Lung (tissue), 12 donors: ENCODE results near the gene TMEM129. TPM values are rescaled to one million over a fixed set of nuclear protein-coding genes. Genes with fewer than 3 reads are reported as not detected.
"Not testable (repeated sequence)": the region's sequence is repeated elsewhere in the genome, so short reads cannot be mapped to it uniquely, and the experiment has no call there.

ENCODE experiments used
- ATAC-seq: fragments of 200-7000 bp; cut with Tn5 transposase; one replicate; pipeline ENCODE4 v1.9.1; 2020; ENCODE audit warnings: moderate number of reproducible peaks; ENCODE audit not compliant: insufficient read depth, low FRiP score
- DNase-seq, 3 donors: peaks; one replicate each; pipeline ENCODE4 v3.0.0-alpha.2; 2013 to 2017
- H3K27ac ChIP-seq, 2 donors: one replicate each; pipeline ENCODE4 v1.5.1; 2013; ENCODE audit warnings: mild to moderate bottlenecking in 2 of 2, moderate library complexity in 2 of 2, control low read depth in 1 of 2, inconsistent platforms in 1 of 2, low read depth in 1 of 2, low read length in 1 of 2
- H3K27me3 ChIP-seq, 3 donors: one replicate each; pipeline ENCODE4 v1.5.1; 2013; ENCODE audit warnings: low read length in 2 of 3; ENCODE audit not compliant: control insufficient read depth in 3 of 3, insufficient read depth in 3 of 3
- H3K36me3 ChIP-seq, 4 donors: one replicate each; pipeline ENCODE4 v1.5.1; 2013; ENCODE audit warnings: low read length in 4 of 4, mild to moderate bottlenecking in 1 of 4, moderate library complexity in 1 of 4; ENCODE audit not compliant: control insufficient read depth in 4 of 4, insufficient read depth in 4 of 4
- H3K4me1 ChIP-seq, 5 donors: one replicate each; pipeline ENCODE4 v1.5.1; 2013; ENCODE audit warnings: low read length in 5 of 5, mild to moderate bottlenecking in 2 of 5, moderate library complexity in 1 of 5; ENCODE audit not compliant: control insufficient read depth in 5 of 5, insufficient read depth in 5 of 5
- H3K4me3 ChIP-seq: one replicate; pipeline ENCODE4 v1.5.1; 2013; ENCODE audit warnings: mild to moderate bottlenecking, control low read depth, moderate library complexity
- H3K9ac ChIP-seq, 2 donors: one replicate each; pipeline ENCODE4 v1.5.1; 2013; ENCODE audit warnings: low read length in 2 of 2, control low read depth in 1 of 2; ENCODE audit not compliant: insufficient read depth in 1 of 2
- H3K9me3 ChIP-seq, 4 donors: one replicate each; pipeline ENCODE4 v1.5.1; 2013; ENCODE audit warnings: low read length in 3 of 4, mild to moderate bottlenecking in 1 of 4, moderate library complexity in 1 of 4; ENCODE audit not compliant: control insufficient read depth in 4 of 4, insufficient read depth in 3 of 4
- CTCF ChIP-seq: IDR thresholded peaks from 2 replicates; pipeline ENCODE4 v1.5.1; 2012; ENCODE audit warnings: mild to moderate bottlenecking; ENCODE audit errors: control extremely low read depth, extremely low read depth
- WGBS, 2 donors: extraction: QIAGEN DNeasy Blood & Tissue Kit; methylation state at CpG; one replicate each; pipeline ENCODE4 v1.1.7; 2013; 5-methylcytosine and 5-hydroxymethylcytosine counted together
- polyA plus RNA-seq, 2 donors: library from polyadenylated mRNA; stranded (reverse); fragments of 200-250 nt; gene quantifications; one replicate each; pipeline ENCODE4 v1.2.1, GENCODE V29; 2013
- total RNA-seq, 2 donors: library from RNA; depleted of rRNA in 1 of 2; stranded (reverse); fragments of >200 nt in 1 of 2; gene quantifications; one replicate each; pipeline ENCODE4 v1.2.1, GENCODE V29; 2014 to 2021
- donor health status: control.
- donor health status: control.
- donor health status: Bipolar disorder and iron deficiency.
- donor health status: healthy.
- donor health status: DM: yes; HTN: yes; CAD: no.

Gene TMEM129
- total and polyA plus RNA-seq, 4 donors: 16.6 to 45.2 (median 37.8) TPM

- no peak for ATAC-seq
Measured at GRCh38 chr4:1675802-1676137, 45.4 kb downstream of the TMEM129 start.

GRCh38 chr4:1675136-1675801 lies 45.9 kb downstream of the TMEM129 start:
- TF ChIP-seq CTCF: no peak
- Histone ChIP-seq H3K9ac (no peak overlapping the region), H3K9me3 (no peaks in the 10 kb centered on the region), H3K27ac (no peak overlapping the region), H3K4me3 (no peak overlapping the region), H3K27me3 (no peaks in the 10 kb centered on the region), H3K36me3 (no peaks in the 10 kb centered on the region), H3K4me1 (no peaks in the 10 kb centered on the region)
- DNase-seq: no peak
- WGBS, 2 donors: 80 to 86% methylated on average over 19 of the region's 19 CpGs
- no peak for ATAC-seq

More at GRCh38 chr4:1675802-1676137, 45.4 kb downstream of the TMEM129 start:
- no peak overlapping the region for H3K9ac ChIP-seq
- H3K4me1 ChIP-seq: peaks cover 0 to 5% (median 0%) of the 10 kb centered on the region in 5 donors
- no peak overlapping the region for H3K27ac ChIP-seq
- H3K27me3 ChIP-seq: no peaks in the 10 kb centered on the region
- H3K36me3 ChIP-seq: no peaks in the 10 kb centered on the region
- TF ChIP-seq CTCF: no peak
- no peak for DNase-seq
- WGBS, 2 donors: 83 to 91% methylated on average over 10 of the region's 10 CpGs
- H3K4me3 ChIP-seq: no peak overlapping the region
- H3K9me3 ChIP-seq: no peaks in the 10 kb centered on the region

- no peak for ATAC-seq
- no peak for DNase-seq
- Histone ChIP-seq H3K27me3 (no peaks in the 10 kb centered on the region), H3K9ac (no peak overlapping the region), H3K9me3 (no peaks in the 10 kb centered on the region), H3K27ac (no peak overlapping the region), H3K4me3 (no peak overlapping the region), H3K36me3 (no peaks in the 10 kb centered on the region), H3K4me1 (no peaks in the 10 kb centered on the region)
- no peak for TF ChIP-seq CTCF
- 71 to 76% methylated on average over 9 of the region's 9 CpGs for WGBS, 2 donors
Measured at GRCh38 chr4:1674682-1675081, 46.4 kb downstream of the TMEM129 start.

- no peak for TF ChIP-seq CTCF
- ATAC-seq: no peak
- Histone ChIP-seq H3K36me3 (no peaks in the 10 kb centered on the region), H3K4me3 (no peak overlapping the region), H3K4me1 (no peaks in the 10 kb centered on the region), H3K27ac (no peak overlapping the region), H3K9ac (no peak overlapping the region), H3K9me3 (no peaks in the 10 kb centered on the region), H3K27me3 (no peaks in the 10 kb centered on the region)
- 84 to 89% methylated on average over 20 of the region's 20 CpGs for WGBS, 2 donors
- DNase-seq: no peak
Measured at GRCh38 chr4:1673671-1674070, 47.5 kb downstream of the TMEM129 start.

- not testable (repeated sequence) for H3K4me3 ChIP-seq, DNase-seq, H3K9ac ChIP-seq, H3K27ac ChIP-seq, ATAC-seq, H3K36me3 ChIP-seq, H3K4me1 ChIP-seq, H3K27me3 ChIP-seq, H3K9me3 ChIP-seq
- 93 to 94% methylated on average over 20 of the region's 20 CpGs for WGBS, 2 donors
Measured at GRCh38 chr4:1671011-1671410, 50.1 kb downstream of the TMEM129 start.
